Duodenal mucosa (tissue), 2 donors: ENCODE measurements around the gene MIOS.
"Not testable (repeated sequence)": the region's sequence is repeated elsewhere in the genome, so short reads cannot be mapped to it uniquely, and the experiment has no call there.

Experiments used
- H3K27ac ChIP-seq: one replicate; pipeline ENCODE4 v1.7.0; 2013; ENCODE audit warnings: low read depth, low read length
- H3K27me3 ChIP-seq, 2 donors: one replicate each; pipeline ENCODE4 v1.7.0; 2013; ENCODE audit warnings: low read length in 2 of 2, control low read depth in 1 of 2; ENCODE audit not compliant: insufficient read depth in 2 of 2, control insufficient read depth in 1 of 2
- H3K36me3 ChIP-seq, 2 donors: one replicate each; pipeline ENCODE4 v1.7.0; 2013; ENCODE audit warnings: low read length in 2 of 2, control low read depth in 1 of 2; ENCODE audit not compliant: insufficient read depth in 2 of 2, control insufficient read depth in 1 of 2
- H3K4me1 ChIP-seq, 2 donors: one replicate each; pipeline ENCODE4 v1.7.0; 2013; ENCODE audit warnings: low read length in 2 of 2, control low read depth in 1 of 2; ENCODE audit not compliant: insufficient read depth in 2 of 2, control insufficient read depth in 1 of 2
- H3K4me3 ChIP-seq, 2 donors: one replicate each; pipeline ENCODE4 v1.7.0; 2013; ENCODE audit warnings: low read length in 2 of 2, low read depth in 1 of 2
- H3K9ac ChIP-seq, 2 donors: one replicate each; pipeline ENCODE4 v1.7.0; 2013; ENCODE audit warnings: low read length in 2 of 2, low read depth in 1 of 2
- H3K9me3 ChIP-seq, 2 donors: one replicate each; pipeline ENCODE4 v1.7.0; 2013; ENCODE audit warnings: low read length in 2 of 2, control low read depth in 1 of 2; ENCODE audit not compliant: control insufficient read depth in 1 of 2

Gene MIOS

GRCh38 chr7:7653593-7654187 lies 87.0 kb downstream of the MIOS start:
- Histone ChIP-seq H3K9ac (no peak overlapping the region), H3K27me3 (no peaks in the 10 kb centered on the region), H3K4me3 (no peak overlapping the region), H3K36me3 (no peaks in the 10 kb centered on the region), H3K27ac (no peak overlapping the region), H3K9me3 (no peaks in the 10 kb centered on the region), H3K4me1 (no peaks in the 10 kb centered on the region)

DNA sequence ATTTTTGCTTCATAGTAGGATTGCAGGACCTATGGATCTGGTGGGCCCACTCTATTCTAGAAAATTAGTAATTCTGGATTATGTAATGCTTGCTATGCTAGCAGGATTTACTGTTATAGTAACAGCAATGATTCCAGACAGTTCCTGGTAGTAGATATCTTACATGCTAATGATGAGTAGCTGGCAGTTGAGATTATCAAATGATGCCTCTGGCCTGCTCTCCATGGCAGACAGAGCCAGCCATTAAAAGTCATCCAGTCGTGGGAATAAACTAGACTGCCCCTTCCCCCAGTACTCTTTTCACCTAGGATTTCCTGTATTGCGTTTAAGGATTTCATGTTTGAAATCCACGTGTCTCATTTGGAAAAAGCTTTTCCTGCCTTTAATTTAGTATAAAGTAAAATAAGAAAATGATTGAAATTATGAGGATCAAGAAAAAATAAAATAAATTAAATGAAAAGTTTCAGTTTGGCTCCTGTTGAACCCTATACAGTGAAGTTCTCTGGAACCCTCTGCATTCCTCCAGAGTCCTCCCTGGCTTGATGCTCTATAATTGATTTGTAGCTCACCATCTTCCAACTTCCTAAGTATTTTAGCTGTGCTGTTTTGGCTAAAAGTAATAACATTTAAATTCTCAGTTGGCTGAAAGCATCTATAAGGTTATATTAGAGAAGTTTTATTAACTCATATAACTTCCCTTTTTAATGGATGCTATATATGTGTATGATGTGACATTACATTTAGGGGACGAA lies 88.5 kb downstream of the MIOS start:
- no peak overlapping the region for H3K4me3 ChIP-seq
- H3K9ac ChIP-seq = no peak overlapping the region
- no peaks in the 10 kb centered on the region for H3K4me1 ChIP-seq
- no peak overlapping the region for H3K27ac ChIP-seq
- H3K36me3 ChIP-seq = no peaks in the 10 kb centered on the region
- no peaks in the 10 kb centered on the region for H3K9me3 ChIP-seq
- no peaks in the 10 kb centered on the region for H3K27me3 ChIP-seq

GRCh38 chr7:7656459-7656858 lies 89.8 kb downstream of the MIOS start:
- not testable (repeated sequence) for H3K27ac ChIP-seq, H3K36me3 ChIP-seq, H3K9ac ChIP-seq, H3K27me3 ChIP-seq, H3K4me3 ChIP-seq, H3K9me3 ChIP-seq, H3K4me1 ChIP-seq
